ENCODE results near the gene TTF2.

DNA sequence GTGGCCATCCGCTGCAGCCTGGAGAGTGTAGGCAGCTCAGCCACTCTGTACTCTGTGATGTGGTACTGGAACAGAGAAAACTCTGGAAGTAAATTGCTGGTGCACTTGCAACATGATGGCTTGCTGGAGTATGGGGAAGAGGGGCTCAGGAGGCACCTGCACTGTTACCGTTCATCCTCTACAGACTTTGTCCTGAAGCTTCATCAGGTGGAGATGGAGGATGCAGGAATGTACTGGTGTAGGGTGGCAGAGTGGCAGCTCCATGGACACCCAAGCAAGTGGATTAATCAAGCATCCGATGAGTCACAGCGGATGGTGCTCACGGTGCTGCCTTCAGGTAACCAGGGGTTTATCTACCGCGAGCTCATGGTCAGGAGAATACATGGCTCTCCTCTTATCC is 34.6 kb upstream of the TTF2 start:
- no peak for TF ChIP-seq CREB1 (CRISPR knock-in tag; IDR thresholded peaks at IDR 0.05)
- TF ChIP-seq, protein P1, sequence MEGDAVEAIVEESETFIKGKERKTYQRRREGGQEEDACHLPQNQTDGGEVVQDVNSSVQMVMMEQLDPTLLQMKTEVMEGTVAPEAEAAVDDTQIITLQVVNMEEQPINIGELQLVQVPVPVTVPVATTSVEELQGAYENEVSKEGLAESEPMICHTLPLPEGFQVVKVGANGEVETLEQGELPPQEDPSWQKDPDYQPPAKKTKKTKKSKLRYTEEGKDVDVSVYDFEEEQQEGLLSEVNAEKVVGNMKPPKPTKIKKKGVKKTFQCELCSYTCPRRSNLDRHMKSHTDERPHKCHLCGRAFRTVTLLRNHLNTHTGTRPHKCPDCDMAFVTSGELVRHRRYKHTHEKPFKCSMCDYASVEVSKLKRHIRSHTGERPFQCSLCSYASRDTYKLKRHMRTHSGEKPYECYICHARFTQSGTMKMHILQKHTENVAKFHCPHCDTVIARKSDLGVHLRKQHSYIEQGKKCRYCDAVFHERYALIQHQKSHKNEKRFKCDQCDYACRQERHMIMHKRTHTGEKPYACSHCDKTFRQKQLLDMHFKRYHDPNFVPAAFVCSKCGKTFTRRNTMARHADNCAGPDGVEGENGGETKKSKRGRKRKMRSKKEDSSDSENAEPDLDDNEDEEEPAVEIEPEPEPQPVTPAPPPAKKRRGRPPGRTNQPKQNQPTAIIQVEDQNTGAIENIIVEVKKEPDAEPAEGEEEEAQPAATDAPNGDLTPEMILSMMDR (IDR thresholded peaks at IDR 0.05), result no peak
- TF ChIP-seq, protein P2, sequence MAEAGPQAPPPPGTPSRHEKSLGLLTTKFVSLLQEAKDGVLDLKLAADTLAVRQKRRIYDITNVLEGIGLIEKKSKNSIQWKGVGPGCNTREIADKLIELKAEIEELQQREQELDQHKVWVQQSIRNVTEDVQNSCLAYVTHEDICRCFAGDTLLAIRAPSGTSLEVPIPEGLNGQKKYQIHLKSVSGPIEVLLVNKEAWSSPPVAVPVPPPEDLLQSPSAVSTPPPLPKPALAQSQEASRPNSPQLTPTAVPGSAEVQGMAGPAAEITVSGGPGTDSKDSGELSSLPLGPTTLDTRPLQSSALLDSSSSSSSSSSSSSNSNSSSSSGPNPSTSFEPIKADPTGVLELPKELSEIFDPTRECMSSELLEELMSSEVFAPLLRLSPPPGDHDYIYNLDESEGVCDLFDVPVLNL (CRISPR knock-in tag; IDR thresholded peaks at IDR 0.05; ENCODE audit: borderline replicate concordance, low read depth), result no peak
